ENCODE results near the gene SPATA20. TPM values are rescaled to one million over a fixed set of nuclear protein-coding genes. Genes with fewer than 3 reads are reported as not detected.

SPATA20 gene
- total and polyA plus RNA-seq, 2 of the 13 experiments (the other 11 are each of a cell fraction or from before 2014, with no cell fraction given) = 36.1 to 64.8 TPM

- H3K79me2 ChIP-seq (ENCODE audit: insufficient read depth, low read length) = no peaks in the 10 kb centered on the region
- no peak overlapping the region for H3K27ac ChIP-seq (ENCODE audit: extremely low read length, insufficient read depth, low read length)
- FAIRE-seq (no peak), ATAC-seq (no peak), DNase-seq (ENCODE audit: low spot score) (no peak)
- H3K27me3 ChIP-seq (ENCODE audit: control insufficient read depth in 1 of 2, insufficient read depth in 2 of 2, low read length in 2 of 2) = peaks cover 20 to 32% of the 10 kb centered on the region in 2 experiments
- H3K4me1 ChIP-seq (ENCODE audit: insufficient read depth, low read length) = peaks cover 9% of the 10 kb centered on the region
- H3K9me3 ChIP-seq (ENCODE audit: low read length) = no peaks in the 10 kb centered on the region
- in situ Hi-C loops (cut with HindIII; ENCODE audit: extremely low pct_ligation_motif_present, low pct_unique_long_range_greater_than_20kb) (no loop called here), intact Hi-C loops (cut with micrococcal nuclease; ENCODE audit: unreplicated experiment) (no loop called here)
- 85% methylated on average over 52 of the region's 55 CpGs for WGBS (ENCODE audit: low lambda C conversion rate)
- H4K20me1 ChIP-seq (ENCODE audit: insufficient read depth, low read length) = peaks cover 5% of the 10 kb centered on the region; the same call in 1 of the 2 replicates
- H2AFZ ChIP-seq (ENCODE audit: low read length) = no peak overlapping the region
- no peak overlapping the region for H3K4me3 ChIP-seq (replicated peaks in 1 of 3; ENCODE audit: insufficient read depth in 1 of 3, low read depth in 2 of 3, low read length in 3 of 3)
- no TSS peak for BruUV-seq (replicated peaks)
- H3K4me2 ChIP-seq (ENCODE audit: low read depth, low read length) = no peak overlapping the region
- CTCF ChIA-PET (ENCODE audit: low intra/inter-chr PET ratio, low total read pairs) = no interaction called here
- H3K36me3 ChIP-seq (replicated peaks in 1 of 2; ENCODE audit: control insufficient read depth in 1 of 2, insufficient read depth in 2 of 2, low read length in 2 of 2) = no peaks in the 10 kb centered on the region
- POLR2A ChIA-PET = interaction anchor here (1.5 to 2.4 kb wide), 4 partner anchors 8 to 125 kb away, joined by 6 to 8 read pairs (median 8); no protein-coding TSS in a partner anchor
- H3K9ac ChIP-seq (ENCODE audit: insufficient read depth, low read depth, low read length) = no peak overlapping the region
- TF ChIP-seq ZNF563 (CRISPR knock-in tag; IDR thresholded peaks at IDR 0.05) = 0 out of 2 replicates have a peak, but pooled peaks have one; percentile 10
- no peak for TF ChIP-seq ZNF572 (CRISPR knock-in tag; IDR thresholded peaks at IDR 0.05)
- peak; percentile 2 for TF ChIP-seq AGO2 (optimal IDR thresholded peaks at IDR 0.05; ENCODE audit: low read depth, low read length)
- TF ChIP-seq ZNF687 (CRISPR knock-in tag; IDR thresholded peaks at IDR 0.05) = peak; percentile 3; the same call in 1 of the 2 replicates
- no peak for TF ChIP-seq POLR2G (IDR thresholded peaks at IDR 0.05; ENCODE audit: low read depth, low read length)
- no peak for TF ChIP-seq SYNCRIP (IDR thresholded peaks at IDR 0.05; ENCODE audit: insufficient read depth, low read depth, low read length)
- no peak for TF ChIP-seq NBN (conservative IDR thresholded peaks at IDR 0.05)
- TF ChIP-seq GMEB1 (CRISPR knock-in tag; IDR thresholded peaks at IDR 0.05; ENCODE audit: borderline replicate concordance) = 0 out of 2 replicates have a peak, but pooled peaks have one; percentile 27
- no peak for TF ChIP-seq ZFX (CRISPR knock-in tag; IDR thresholded peaks at IDR 0.05; ENCODE audit: low read depth)
- TF ChIP-seq SSRP1 (CRISPR knock-in tag; IDR thresholded peaks at IDR 0.05) = no peak
- 0 out of 2 replicates have a peak, but pooled peaks have one; percentile 2 for TF ChIP-seq ZBTB38 (CRISPR knock-in tag; IDR thresholded peaks at IDR 0.05)
- 0 out of 2 replicates have a peak, but pooled peaks have one; percentile 17 for TF ChIP-seq ZBTB33 (CRISPR knock-in tag; IDR thresholded peaks at IDR 0.05)
- TF ChIP-seq PAWR (CRISPR knock-in tag; IDR thresholded peaks at IDR 0.05; ENCODE audit: borderline replicate concordance) = no peak
- 0 out of 2 replicates have a peak, but pooled peaks have one; percentile 22 for TF ChIP-seq THAP8 (CRISPR knock-in tag; IDR thresholded peaks at IDR 0.05; ENCODE audit: borderline replicate concordance)
- TF ChIP-seq JDP2 (CRISPR knock-in tag; IDR thresholded peaks at IDR 0.05; ENCODE audit: borderline replicate concordance) = no peak
Observed at GRCh38 chr17:50558941-50559614, 12.1 kb downstream of the SPATA20 start.

Measured in HepG2 (cell line).